Neutrophil (primary cell): ENCODE data around the gene CTDNEP1.
"Not testable (repeated sequence)": the region's sequence is repeated elsewhere in the genome, so short reads cannot be mapped to it uniquely, and the experiment has no call there.

Source experiments
- H3K27ac ChIP-seq: fragments of 200-600 bp; sonication (generic); 2 replicates; pipeline ENCODE4 v1.5.1; 2016; ENCODE audit warnings: mild to moderate bottlenecking, moderate library complexity
- H3K27me3 ChIP-seq: fragments of 200-600 bp; sonication (generic); 2 replicates; pipeline ENCODE4 v1.6.0; 2016; ENCODE audit warnings: mild to moderate bottlenecking
- H3K36me3 ChIP-seq: fragments of 200-600 bp; sonication (generic); 2 replicates; pipeline ENCODE4 v1.5.1; 2017
- H3K4me1 ChIP-seq, 2 experiments: fragments of 200-600 bp in 1 of 2; sonication (generic) in 1 of 2; 1 replicate in 1 of 2; 2 replicates in 1 of 2; pipeline versions ENCODE4 v1.5.1 to v1.6.1; 2013 to 2016; ENCODE audit warnings: low read depth in 1 of 2, low read length in 1 of 2, mild to moderate bottlenecking in 1 of 2, moderate library complexity in 1 of 2; ENCODE audit not compliant: control insufficient read depth in 1 of 2, insufficient read depth in 1 of 2
- H3K4me3 ChIP-seq, 2 experiments: fragments of 200-600 bp in 1 of 2; sonication (generic) in 1 of 2; 1 replicate in 1 of 2; 2 replicates in 1 of 2; pipeline ENCODE4 v1.5.1; 2013 to 2016; ENCODE audit warnings: low read depth in 1 of 2, low read length in 1 of 2, mild to moderate bottlenecking in 1 of 2, moderate library complexity in 1 of 2
- H3K9me3 ChIP-seq: fragments of 200-600 bp; sonication (generic); 2 replicates; pipeline ENCODE4 v1.5.1; 2016
- CTCF ChIP-seq: fragments of 200-600 bp; sonication (generic); IDR thresholded peaks from 2 replicates; pipeline ENCODE4 v1.5.1; 2016; ENCODE audit warnings: antibody characterized with exemption

CTDNEP1 gene

GRCh38 chr17:7249214-7249613, 2.3 kb downstream of the CTDNEP1 start:
- Histone ChIP-seq H3K27ac (no peak overlapping the region), H3K4me3 (no peak overlapping the region), H3K36me3 (peaks cover 26% of the 10 kb centered on the region), H3K27me3 (no peaks in the 10 kb centered on the region), H3K9me3 (no peaks in the 10 kb centered on the region), H3K4me1 (peaks cover 33% of the 10 kb centered on the region in 2 experiments)
- TF ChIP-seq CTCF, result no peak

GRCh38 chr17:7248796-7249195, 2.7 kb downstream of the CTDNEP1 start:
- Histone ChIP-seq H3K4me1 (peaks cover 35 to 36% of the 10 kb centered on the region in 2 experiments), H3K36me3 (peaks cover 30% of the 10 kb centered on the region), H3K27ac (no peak overlapping the region), H3K4me3 (no peak overlapping the region), H3K27me3 (no peaks in the 10 kb centered on the region), H3K9me3 (no peaks in the 10 kb centered on the region)
- TF ChIP-seq CTCF, result no peak

- Histone ChIP-seq H3K4me1 (peaks cover 33 to 36% of the 10 kb centered on the region in 2 experiments), H3K4me3 (no peak overlapping the region), H3K36me3 (peaks cover 32% of the 10 kb centered on the region), H3K27me3 (no peaks in the 10 kb centered on the region), H3K27ac (no peak overlapping the region), H3K9me3 (no peaks in the 10 kb centered on the region)
- no peak for TF ChIP-seq CTCF
Measured at GRCh38 chr17:7246779-7247178, 4.8 kb downstream of the CTDNEP1 start.

GRCh38 chr17:7243838-7244237, 7.7 kb downstream of the CTDNEP1 start:
- Histone ChIP-seq H3K27ac (peak overlapping the region; percentile 99), H3K4me3 (peak overlapping the region; percentile 84 to 98), H3K4me1 (peaks cover 30 to 36% of the 10 kb centered on the region in 2 experiments), H3K36me3 (peaks cover 50% of the 10 kb centered on the region)
- H3K9me3 ChIP-seq, H3K27me3 ChIP-seq: not testable (repeated sequence)

GRCh38 chr17:7243453-7243729, 8.1 kb downstream of the CTDNEP1 start:
- Histone ChIP-seq H3K36me3 (peaks cover 50% of the 10 kb centered on the region), H3K27me3 (no peaks in the 10 kb centered on the region), H3K4me1 (peaks cover 29 to 34% of the 10 kb centered on the region in 2 experiments), H3K9me3 (no peaks in the 10 kb centered on the region), H3K4me3 (peak overlapping the region; percentile 84 to 98), H3K27ac (peak overlapping the region; percentile 99)
- TF ChIP-seq CTCF, result no peak

- Histone ChIP-seq H3K27me3 (no peaks in the 10 kb centered on the region), H3K4me1 (peaks cover 30 to 34% of the 10 kb centered on the region in 2 experiments), H3K27ac (peak overlapping the region; percentile 99), H3K4me3 (peak overlapping the region; percentile 84 to 98), H3K9me3 (no peaks in the 10 kb centered on the region), H3K36me3 (peaks cover 50% of the 10 kb centered on the region)
- peak; percentile 32 for TF ChIP-seq CTCF
Measured at GRCh38 chr17:7242717-7243452, 8.6 kb downstream of the CTDNEP1 start.
